Putamen (tissue), 1 donor: ENCODE measurements around the gene FGFR4.
"Not testable (repeated sequence)": the region's sequence is repeated elsewhere in the genome, so short reads cannot be mapped to it uniquely, and the experiment has no call there.

ENCODE experiments used
- DNase-seq: peaks from one replicate; pipeline ENCODE4 v3.0.0-alpha.2; 2016; ENCODE audit warnings: low spot score

FGFR4 gene

DNA sequence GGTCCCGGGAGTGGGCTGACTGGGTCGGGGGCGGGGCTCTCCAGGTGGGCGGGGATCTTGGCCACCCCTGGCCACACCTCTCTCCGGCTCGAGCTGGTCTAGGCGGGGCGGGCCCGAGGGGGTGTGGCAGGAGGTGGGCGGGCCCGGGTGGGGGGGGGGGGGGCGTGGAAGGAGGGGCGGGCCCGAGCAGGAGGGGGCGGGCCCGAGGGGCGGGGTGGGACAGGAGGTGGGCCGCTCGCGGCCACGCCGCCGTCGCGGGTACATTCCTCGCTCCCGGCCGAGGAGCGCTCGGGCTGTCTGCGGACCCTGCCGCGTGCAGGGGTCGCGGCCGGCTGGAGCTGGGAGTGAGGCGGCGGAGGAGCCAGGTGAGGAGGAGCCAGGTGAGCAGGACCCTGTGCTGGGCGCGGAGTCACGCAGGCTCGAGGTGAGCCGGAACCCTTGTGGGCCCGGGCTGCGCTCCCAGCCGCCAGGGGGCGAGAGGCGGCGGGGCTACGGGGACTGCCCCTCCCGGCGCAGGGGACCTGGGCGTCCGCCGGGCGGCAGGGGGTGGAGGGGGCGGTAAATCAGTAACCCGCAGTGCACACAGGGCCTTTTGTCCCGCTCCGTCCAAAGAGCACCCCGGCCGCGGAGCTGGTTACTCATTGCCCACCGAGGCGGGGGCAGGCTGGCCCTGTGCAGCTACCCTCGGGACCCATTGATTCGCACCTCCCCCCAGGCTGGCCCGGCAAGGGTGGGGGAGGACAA, at the start of gene FGFR4:
FGFR4 (plus strand) TSS at position 262 of the 744 bp plus-strand sequence. CDS start 2,688 bp downstream, outside the sequence.
- no peak for DNase-seq

DNA sequence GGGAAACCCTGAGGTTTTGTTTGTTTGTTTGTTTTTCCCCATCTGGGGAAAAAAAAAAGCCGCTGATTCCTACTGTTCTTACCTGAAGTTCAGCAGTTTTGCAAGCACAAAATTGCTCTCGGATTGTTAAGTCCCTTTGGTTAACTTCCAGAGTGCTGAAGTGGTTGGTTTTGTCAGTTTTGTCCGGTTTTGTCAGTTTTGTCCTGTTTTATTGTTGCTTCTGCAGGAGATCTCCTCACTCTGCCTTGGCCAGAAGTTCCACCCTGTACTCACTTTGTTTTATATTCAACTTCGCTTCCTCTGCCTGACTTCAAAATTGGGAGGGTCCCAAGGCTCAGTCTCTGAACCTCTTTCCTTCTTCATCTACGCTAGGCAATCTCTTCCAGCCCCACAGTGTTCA, 49.8 kb upstream of the FGFR4 start:
- DNase-seq, result no peak

DNA sequence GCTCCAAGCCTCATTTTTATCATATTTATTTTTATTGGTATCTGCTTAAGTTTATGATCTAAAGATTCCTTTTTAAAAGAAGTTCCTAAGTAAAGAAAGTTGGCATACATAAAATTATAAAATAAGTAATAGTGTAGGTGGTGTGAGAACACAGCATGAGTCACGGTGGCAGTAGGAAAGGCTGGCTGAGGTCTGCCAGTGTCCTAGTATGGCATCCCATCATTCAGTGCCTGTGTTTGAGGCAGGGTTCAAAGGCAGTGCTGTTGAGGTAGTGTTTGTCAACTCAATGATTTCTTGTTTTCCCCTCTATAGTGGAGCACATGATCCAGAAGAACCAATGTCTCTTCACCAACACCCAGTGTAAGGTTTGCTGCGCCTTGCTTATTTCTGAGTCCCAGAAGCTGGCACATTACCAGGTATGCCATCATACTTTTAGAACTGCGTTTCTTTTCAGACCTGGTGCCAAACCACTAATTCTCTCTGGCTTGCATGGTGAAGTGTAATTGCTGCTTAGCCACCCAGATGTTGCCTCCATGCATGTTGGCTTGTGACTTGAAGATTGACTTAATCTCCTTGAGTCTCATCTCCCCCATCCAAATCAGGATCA, 45.8 kb upstream of the FGFR4 start:
- no peak for DNase-seq

DNA sequence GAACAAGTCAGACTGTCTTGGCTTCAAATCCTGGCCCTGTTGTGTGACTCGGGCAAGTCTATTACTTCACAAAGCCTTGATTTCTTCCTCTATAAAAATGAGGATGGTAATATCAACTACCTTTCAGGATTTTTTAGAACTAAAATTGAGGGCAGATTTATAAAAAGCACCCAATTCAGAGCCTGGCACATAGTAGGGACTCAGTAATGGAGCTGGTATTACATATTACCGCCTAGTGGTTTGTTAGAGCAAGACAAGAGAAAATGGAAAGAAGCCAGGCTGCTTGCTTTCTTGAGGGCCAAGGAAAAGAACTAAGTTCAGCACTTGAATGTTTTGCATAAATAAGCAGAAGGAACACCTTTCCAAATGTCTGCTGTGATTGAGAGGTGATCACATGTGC, 44.8 kb upstream of the FGFR4 start:
- no peak for DNase-seq

DNA sequence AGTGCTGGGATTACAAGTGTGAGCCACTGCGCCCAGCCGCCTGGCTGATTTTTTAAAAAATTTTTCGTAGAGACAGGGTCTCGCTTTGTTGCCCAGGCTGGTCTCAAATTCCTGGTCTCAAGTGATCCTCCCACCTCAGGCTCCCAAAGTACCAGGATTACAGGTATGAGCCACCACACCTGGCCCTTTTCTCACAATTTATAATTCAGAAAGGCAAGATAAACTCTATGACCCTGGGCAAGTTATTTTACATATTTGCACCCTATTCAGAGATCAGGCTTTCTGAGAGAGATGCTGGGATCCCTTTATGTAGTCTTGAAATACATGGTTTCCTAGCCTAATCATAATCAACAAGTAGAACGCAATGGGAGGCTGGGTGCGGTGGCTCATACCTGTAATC, 43.6 kb upstream of the FGFR4 start:
- no peak for DNase-seq

DNA sequence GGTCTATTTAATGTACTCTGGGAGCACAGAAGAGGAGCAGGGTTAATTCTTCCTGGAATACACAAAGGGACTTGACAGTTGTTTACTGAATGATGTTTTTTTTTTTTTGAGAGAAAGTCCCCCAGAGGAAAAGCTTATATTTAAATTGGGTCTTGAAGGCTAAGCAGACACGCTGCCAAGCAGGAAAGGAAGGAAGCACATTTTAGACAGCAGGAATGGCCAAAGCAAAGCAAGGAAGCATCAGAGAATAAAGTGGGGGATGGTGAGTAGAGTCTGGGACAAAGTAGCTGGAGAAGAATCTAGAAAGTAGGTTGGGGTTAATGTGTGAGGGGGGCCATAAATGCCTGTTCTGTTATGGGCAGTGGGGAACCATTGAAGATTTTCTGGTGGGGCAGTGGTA, 42.8 kb upstream of the FGFR4 start:
- no peak for DNase-seq

DNA sequence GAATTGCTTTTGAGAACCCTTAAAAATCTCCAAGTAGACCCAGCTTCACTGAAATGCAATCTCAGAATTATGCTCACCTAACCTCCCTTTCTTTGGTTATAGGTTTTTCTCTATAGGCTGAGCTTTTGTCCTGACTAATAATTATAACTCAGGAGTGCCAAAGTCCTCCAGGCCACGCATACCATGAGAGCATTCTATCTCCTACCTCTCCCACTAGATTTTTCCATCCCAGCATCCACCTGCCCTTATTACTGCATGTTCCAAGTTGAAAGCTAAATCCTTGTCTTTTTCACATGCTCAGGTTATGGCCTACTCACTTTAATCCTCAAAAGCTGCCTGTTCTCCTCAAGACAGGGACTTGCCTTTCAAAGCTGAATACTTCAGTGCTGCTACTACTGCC, 42.1 kb upstream of the FGFR4 start:
- no peak for DNase-seq

DNA sequence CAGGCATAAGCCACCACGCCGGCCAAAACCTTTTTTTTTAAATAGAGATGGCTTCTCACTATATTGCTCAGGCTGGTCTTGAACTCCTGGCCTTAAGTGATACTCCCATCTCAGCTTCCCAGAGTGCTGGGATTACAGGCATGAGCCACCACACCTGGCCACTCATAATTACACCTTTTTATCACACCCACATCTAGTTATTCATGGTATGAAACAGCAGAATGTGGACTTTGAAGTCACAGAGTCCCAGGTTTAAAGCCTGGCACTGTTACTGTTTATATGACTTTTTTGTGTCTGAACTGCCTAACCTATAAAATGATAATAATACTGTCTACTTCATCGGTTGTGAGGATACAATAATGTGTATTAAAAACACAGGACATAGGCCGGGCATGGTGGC, 41.1 kb upstream of the FGFR4 start:
- DNase-seq, result no peak

DNA sequence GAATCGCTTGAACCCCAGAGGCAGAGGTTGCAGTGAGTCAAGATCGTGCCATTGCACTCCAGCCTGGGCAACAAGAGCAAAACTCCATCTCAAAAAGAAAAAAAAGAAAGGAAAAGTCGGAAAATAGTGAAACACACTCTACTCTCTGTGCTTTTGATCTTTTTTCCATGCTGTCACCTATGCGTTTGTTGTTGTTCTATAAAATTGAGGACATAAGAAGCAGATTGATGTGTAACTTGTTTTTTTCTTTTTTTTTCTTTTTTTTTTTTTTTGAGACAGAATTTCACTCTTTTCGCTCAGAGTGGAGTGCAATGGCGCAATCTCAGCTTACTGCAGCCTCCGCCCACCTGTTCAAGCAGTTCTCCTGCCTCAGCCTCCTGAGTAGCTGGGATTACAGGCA, 38.2 kb upstream of the FGFR4 start:
- DNase-seq, result not testable (repeated sequence)

DNA sequence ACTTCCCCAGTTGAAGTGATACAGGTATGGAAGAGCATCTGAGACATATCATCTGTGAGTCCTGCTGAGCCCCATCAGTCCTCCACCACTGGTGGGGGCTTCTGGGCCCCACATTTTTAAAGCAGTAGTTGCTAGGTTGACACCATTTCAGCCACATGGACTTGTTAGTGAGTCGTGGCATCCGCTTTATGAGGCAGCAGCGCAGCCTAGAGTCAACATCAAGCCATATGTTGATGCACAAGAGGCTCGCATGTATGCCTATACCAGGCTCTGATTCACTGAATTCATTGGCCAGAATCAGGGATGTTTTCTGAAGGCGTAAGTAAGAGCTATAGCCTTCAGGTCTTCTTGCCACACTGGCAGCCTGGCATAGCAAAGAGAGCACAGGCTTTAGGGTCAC, 37.4 kb upstream of the FGFR4 start:
- DNase-seq, result no peak

DNA sequence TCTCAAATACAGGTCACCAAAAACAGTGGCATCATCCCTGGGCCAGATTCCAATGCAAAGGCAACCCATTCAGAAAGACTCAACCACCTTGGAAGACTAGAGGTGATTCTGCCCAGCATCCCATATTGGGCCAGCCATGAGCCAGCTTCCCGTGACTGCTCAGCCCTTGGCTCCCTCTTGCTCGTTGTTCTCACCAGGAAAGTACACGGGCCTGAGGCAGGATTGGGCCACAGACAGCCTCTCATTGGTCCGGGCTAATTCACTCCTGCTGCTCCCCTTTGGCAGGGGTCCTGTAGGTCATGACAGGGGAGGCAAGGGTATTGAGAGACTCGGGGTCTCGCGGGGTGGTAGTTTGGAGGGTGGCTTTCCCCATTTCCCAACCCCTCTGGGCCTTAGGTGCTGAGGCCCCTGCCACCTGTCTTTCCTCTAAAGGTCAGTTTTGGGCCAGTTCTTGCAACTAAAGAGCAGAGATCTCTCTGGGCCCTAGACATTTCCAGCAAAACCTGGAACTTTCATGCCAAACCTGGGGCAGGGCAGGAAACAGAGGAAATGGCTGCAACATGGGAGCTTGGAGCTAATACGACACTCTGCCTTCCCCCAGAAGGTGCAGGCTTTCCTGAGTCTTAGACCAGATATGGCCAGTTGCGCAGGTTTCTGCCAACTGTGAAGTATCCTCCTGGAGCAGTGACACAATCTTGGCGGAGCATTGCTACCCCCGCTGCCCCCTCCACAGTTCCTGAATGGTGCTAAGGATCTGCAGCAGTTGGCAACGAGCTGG, 22.0 kb upstream of the FGFR4 start:
- no peak for DNase-seq

DNA sequence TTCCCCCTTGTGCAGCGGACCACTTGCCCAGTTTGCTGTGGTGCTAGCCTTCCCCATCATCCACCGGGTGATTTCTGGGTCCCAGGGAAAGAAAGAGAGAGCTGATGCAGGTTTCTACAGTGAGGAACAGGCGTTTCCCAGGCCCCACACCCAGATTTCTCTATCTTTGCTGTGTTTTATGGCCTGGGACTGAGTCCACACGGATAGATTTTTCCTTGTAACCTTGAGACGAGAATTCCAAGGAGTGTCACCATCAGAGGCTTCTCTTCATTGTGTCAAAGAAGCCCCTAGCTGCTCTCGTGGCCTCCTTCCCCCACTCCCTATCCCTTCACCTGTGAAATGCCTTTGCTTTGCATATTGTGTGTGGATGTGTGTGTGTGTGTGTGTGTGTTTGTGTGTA, 21.2 kb upstream of the FGFR4 start:
- DNase-seq, result no peak

DNA sequence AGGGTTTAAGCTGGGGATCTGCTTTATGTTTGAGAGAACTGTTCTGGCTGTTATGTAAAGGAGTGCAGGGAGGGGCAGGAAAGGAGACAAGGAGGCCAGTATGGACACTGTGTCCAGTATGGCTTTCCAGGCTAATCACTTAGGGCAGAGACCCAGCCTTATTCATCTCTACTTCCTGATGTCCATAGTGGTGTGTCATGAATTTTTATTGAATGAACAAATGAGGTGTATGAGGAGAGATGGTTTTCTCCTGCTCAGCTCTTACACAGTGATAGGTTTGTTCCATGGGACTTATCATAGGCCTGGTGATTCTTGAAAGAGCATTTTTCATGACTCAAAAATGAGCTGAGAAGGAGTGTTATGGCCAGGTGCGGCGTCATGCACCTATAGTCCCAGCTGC, 20.5 kb upstream of the FGFR4 start:
- no peak for DNase-seq

DNA sequence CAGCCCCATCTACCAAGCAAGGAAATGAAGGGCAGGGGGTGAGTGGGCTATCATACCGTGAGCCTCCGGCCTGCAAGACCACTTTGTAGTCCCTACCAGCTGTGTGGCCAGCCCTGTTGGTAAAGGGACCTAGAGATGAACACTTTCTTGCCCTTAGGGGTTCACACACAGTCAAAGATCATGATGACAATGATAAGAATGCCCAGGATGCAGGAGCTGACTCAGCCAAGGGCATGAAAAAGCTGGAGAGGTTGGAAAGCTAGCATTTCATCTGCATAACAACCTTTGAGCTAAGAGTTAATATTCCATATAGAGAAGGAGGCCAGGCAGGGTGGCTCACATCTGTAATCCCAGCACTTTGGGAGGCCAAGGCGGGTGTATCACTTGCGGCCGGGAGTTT, 19.2 kb upstream of the FGFR4 start:
- DNase-seq, result no peak

DNA sequence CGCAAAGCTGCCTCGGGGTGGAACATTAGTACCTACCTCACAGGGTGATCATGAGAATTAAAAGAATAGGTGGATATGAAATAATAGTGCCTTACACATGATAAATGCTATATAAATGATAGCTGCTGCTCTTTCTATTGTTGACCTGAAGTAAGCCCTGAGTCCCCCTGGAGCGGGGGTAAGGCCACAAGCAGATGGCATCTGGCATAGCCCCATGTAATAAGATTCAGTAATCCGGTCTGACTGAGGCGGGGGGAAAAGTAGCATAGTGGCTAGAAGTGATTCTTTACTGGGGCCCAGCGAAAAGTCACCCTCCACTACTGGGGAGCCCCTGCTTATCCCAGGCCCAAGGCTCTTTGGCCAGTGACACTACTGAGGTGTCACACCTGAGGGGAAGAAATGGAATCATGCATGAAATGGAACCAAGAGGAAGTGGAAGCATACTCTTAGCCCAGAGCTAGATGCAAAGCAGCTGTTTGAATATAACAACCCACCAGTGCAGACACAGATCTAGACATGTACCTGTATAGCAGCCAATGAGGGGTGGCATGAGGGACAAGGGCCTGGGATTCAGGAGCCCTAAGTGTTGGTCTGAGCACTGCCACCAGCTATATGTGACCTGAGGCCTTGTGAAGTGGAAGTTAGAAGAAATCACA, 16.1 kb upstream of the FGFR4 start:
- no peak for DNase-seq

DNA sequence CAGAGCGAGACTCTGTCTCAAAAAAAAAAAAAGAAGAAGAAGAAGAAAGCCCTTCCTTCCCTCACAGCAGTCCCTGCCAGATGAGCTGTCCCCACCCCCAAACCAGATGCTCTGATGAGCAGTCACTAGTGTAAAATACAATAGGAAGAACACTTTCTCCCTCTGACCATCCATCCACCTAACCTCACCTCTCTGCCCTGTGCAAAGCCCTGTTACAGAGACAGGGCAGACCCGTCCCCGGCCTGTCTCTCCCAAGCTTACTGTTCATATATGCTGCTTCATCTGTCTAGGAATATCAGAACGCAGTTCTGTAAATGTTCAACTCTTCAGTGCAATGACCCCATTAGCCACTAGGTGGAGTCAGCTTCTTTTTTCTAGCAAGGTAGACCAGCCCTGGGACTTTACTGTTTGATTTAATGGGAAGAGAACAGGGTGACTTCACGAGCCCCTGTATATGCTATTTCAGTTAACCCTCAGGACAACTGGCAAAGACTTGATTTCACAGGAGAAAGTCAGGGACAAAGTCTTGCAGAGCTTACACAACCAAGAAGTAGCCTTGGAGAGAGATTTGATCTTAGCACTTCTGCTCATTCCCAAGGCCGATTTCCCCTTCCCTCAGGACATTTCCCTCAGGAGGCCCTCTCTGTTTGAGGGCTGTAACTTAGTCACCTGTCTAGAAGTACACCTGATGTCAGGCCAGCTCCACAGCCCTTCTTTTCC, 14.9 kb upstream of the FGFR4 start:
- peak; percentile 58 for DNase-seq

DNA sequence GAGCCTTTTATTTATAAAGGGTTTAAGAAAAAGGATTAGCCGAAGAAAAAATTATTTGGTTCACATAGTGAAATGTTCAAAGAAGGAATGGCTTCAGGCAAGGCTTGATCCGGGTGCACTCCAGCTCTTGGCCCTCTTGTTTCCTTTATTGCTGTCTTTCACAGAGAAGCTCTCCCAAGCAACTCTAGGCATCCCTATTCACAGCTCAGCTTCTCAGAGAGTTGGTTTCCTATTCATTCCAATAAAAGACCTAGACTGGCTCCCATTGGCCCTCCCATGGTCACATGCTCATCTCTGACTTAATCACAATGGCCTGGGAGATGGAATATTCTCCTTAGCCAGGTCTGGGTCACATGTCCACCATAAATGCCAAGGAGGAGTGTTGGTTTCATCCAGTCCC, 9.4 kb upstream of the FGFR4 start:
- no peak for DNase-seq

DNA sequence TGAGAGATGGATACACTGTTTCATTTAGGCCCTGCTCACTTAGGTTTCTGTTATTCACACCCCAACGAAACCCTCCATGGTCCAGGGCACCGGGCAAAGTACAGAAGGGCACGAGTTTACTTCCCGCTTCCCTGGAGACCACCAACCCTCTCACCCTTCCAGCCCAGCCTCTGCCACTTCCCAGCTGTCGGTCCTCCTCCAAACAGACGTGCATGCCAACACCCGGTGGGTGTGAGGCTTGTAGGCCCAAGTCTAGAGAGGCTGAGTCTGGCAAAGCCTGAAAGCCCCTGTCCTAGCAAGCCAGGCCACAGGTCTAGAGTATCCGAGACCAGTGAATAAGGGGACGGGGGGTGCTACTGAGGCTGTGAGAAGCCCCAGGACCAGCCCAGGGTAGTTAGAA, 7.1 kb upstream of the FGFR4 start:
- DNase-seq, result no peak

DNA sequence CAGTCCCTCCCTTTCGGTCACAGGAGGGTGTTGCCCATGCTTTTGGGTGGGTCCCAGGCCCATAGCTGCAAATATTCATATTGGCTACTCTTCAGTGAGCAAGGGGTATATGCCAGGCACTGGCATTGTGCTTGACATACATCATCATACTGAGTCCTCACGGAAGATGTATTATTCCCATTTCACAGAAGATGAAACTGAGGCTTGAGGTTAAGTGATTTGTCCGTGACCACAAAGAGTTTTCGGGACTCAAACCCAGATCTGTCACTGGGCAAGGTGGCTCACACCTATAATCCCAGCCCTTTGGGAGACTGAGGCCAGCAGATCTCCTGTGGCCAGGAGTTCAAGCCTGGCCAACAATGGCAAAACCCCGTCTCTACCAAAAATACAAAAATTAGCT, 6.5 kb upstream of the FGFR4 start:
- DNase-seq, result no peak

DNA sequence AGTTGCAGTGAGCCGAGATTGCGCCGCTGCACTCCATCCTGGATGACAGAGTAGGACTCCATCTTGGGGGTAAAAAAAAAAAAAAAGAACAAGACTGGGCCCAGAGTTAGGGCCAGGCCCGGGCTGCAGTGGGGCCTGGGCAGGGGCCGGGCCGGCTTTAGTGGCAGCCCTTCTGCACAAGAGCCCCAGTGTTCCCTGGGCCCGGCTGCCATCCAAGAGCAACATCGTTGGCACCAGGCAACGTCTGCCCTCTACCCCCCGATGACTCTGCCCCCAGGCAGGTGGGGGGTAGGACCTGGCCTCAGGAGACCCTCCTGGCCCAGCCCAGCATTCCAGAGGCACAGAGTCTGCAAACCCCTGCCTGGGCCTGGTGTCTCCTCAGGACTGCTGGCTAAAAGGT, 4.9 kb upstream of the FGFR4 start:
- no peak for DNase-seq

DNA sequence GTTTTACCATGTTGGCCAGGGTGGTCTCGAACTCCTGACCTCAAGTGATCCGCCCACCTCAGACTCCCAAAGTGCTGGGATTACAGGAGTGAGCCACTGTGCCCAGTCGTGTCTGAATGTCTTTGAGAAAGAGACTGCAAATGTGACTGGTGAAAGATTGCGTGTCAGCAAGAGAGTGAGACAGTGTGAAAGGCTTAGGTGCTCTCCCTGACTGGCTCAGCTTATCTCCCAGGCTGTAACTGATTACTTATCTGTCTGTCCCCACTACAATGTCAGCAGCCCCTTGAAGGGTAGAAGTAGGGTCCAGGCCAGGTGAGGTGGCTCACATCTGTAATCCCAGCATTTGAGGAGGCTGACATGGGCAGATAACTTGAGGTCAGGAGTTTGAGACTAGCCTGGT, 3.4 kb upstream of the FGFR4 start:
- DNase-seq, result no peak

DNA sequence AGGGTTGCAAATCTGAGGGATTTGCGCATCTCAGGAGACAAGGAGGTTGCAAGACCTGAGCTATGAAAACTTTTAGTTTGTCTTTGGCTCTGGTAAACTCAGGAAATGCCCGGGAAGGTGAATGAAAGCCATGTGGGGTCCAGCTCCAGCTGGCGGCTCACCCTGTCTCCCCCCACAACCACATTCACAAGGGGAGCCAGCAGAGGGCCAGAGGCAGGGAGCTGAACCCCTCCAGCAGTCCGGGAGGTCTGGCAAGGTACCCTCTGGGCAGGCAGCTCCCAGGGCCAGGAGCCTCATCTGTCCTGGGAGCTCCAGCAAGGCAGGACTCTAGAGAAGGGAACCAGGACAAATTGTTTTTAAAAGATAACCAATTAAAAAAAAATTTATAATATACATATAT, 2.5 kb upstream of the FGFR4 start:
- no peak for DNase-seq
